IMR-90 (cell line): ENCODE data around the gene DDOST. TPM values are rescaled to one million over a fixed set of nuclear protein-coding genes. Genes with fewer than 3 reads are reported as not detected.

Experiments used
- ATAC-seq: fragments of 200-7000 bp; cut with Tn5 transposase; 2 replicates; pipeline ENCODE4 v1.9.1; 2020; ENCODE audit warnings: low read depth, mild to moderate bottlenecking, moderate library complexity
- BruUV-seq: library from RNA; stranded (reverse); fragments of 400-500 nt; replicated peaks from 2 replicates; lab custom pipeline; 2021; lab: Mats Ljungman, UMichigan
- CTCF ChIA-PET: fragments of 300-600 bp; formaldehyde crosslinking; extraction: SDS; loops from one replicate; lab custom pipeline; 2021; ENCODE audit warnings: antibody characterized with exemption; lab: Yijun Ruan, JAX
- POLR2A ChIA-PET: fragments of 300-600 bp; sonication (Branson Sonifier 250); formaldehyde crosslinking; loops from one replicate; lab custom pipeline; 2022; ENCODE audit warnings: antibody characterized with exemption; ENCODE audit not compliant: unreplicated experiment; lab: Charles Lee
- DNase-seq: peaks from one replicate; pipeline ENCODE4 v3.0.0; 2013
- H2AFZ ChIP-seq: replicated peaks from 2 replicates; pipeline ENCODE3; 2013; ENCODE audit warnings: low read length, mild to moderate bottlenecking; ENCODE audit not compliant: poor library complexity
- H2AK5ac ChIP-seq: 2 replicates; pipeline ENCODE4 v1.6.1; 2013; ENCODE audit warnings: low read depth, low read length, inconsistent platforms
- H2AK9ac ChIP-seq: replicated peaks from 2 replicates; pipeline ENCODE3; 2013; ENCODE audit warnings: mild to moderate bottlenecking, low read depth, low read length, moderate library complexity; ENCODE audit not compliant: poor library complexity
- H2BK120ac ChIP-seq: 2 replicates; pipeline ENCODE4 v1.6.1; 2013; ENCODE audit warnings: low read depth, low read length, inconsistent platforms
- H2BK15ac ChIP-seq: 3 replicates; pipeline ENCODE4 v1.6.1; 2013; ENCODE audit warnings: low read depth, low read length, inconsistent platforms
- H2BK20ac ChIP-seq: 2 replicates; pipeline ENCODE4 v1.6.1; 2013; ENCODE audit warnings: low read depth, mild to moderate bottlenecking, inconsistent platforms, low read length, moderate library complexity
- H2BK5ac ChIP-seq: 2 replicates; pipeline ENCODE4 v1.6.1; 2013; ENCODE audit warnings: mild to moderate bottlenecking, low read depth, low read length, inconsistent platforms; ENCODE audit not compliant: poor library complexity, severe bottlenecking
- H3K14ac ChIP-seq: replicated peaks from 2 replicates; pipeline ENCODE4 v1.6.1; 2013; ENCODE audit warnings: low read depth, low read length, inconsistent platforms
- H3K18ac ChIP-seq: 2 replicates; pipeline ENCODE4 v1.6.1; 2013; ENCODE audit warnings: low read depth, low read length, control low read depth
- H3K23ac ChIP-seq: 2 replicates; pipeline ENCODE4 v1.6.1; 2013; ENCODE audit warnings: low read depth, low read length, inconsistent platforms
- H3K27ac ChIP-seq: 2 replicates; pipeline ENCODE4 v1.5.1; 2013; ENCODE audit warnings: mild to moderate bottlenecking, control low read depth, low read length; ENCODE audit not compliant: insufficient read depth
- H3K27me3 ChIP-seq: 2 replicates; pipeline ENCODE4 v1.6.1; 2013; ENCODE audit warnings: low read length; ENCODE audit not compliant: control insufficient read depth, insufficient read depth
- H3K36me3 ChIP-seq: 2 replicates; pipeline ENCODE4 v1.6.1; 2013; ENCODE audit warnings: low read length, mixed read lengths; ENCODE audit not compliant: control insufficient read depth, insufficient read depth
- H3K4ac ChIP-seq: 2 replicates; pipeline ENCODE4 v1.6.1; 2013; ENCODE audit warnings: low read depth, low read length, inconsistent platforms
- H3K4me1 ChIP-seq: 2 replicates; pipeline ENCODE4 v1.6.1; 2013; ENCODE audit warnings: low read length, mixed read lengths; ENCODE audit not compliant: control insufficient read depth, insufficient read depth
- H3K4me2 ChIP-seq: 2 replicates; pipeline ENCODE4 v1.6.1; 2013; ENCODE audit warnings: low read depth, mild to moderate bottlenecking, control low read depth, low read length, moderate library complexity
- H3K4me3 ChIP-seq: 2 replicates; pipeline ENCODE4 v1.5.1; 2013; ENCODE audit warnings: low read depth, mild to moderate bottlenecking, control low read depth, low read length, moderate library complexity; ENCODE audit not compliant: insufficient read depth
- H3K56ac ChIP-seq: 2 replicates; pipeline ENCODE4 v1.6.1; 2013; ENCODE audit warnings: low read length, inconsistent platforms; ENCODE audit not compliant: insufficient read depth; ENCODE audit errors: extremely low read depth
- H3K79me1 ChIP-seq, 2 experiments: 2 replicates each; pipeline ENCODE4 v1.6.1; 2013; ENCODE audit warnings: low read length in 2 of 2, inconsistent platforms in 1 of 2, low read depth in 1 of 2
- H3K9ac ChIP-seq: 2 replicates; pipeline ENCODE4 v1.6.1; 2013; ENCODE audit warnings: low read depth, low read length, control low read depth
- H3K9me1 ChIP-seq: 2 replicates; pipeline ENCODE4 v1.6.1; 2013; ENCODE audit warnings: low read length, inconsistent platforms; ENCODE audit not compliant: insufficient read depth
- H3K9me3 ChIP-seq: 2 replicates; pipeline ENCODE4 v1.6.1; 2013; ENCODE audit warnings: low read length; ENCODE audit not compliant: control insufficient read depth, insufficient read depth
- H4K20me1 ChIP-seq: 2 replicates; pipeline ENCODE4 v1.6.1; 2013; ENCODE audit warnings: low read length, inconsistent platforms; ENCODE audit not compliant: insufficient read depth
- H4K5ac ChIP-seq: 2 replicates; pipeline ENCODE4 v1.6.1; 2013; ENCODE audit warnings: mild to moderate bottlenecking, low read depth, low read length, control low read depth
- H4K8ac ChIP-seq, 2 experiments: 2 replicates each; pipeline ENCODE4 v1.6.1; 2013; ENCODE audit warnings: low read depth in 2 of 2, low read length in 2 of 2, control low read depth in 1 of 2, inconsistent platforms in 1 of 2
- H4K91ac ChIP-seq: 2 replicates; pipeline ENCODE4 v1.6.1; 2013; ENCODE audit warnings: low read depth, low read length, inconsistent platforms; ENCODE audit not compliant: insufficient read depth
- BHLHE40 ChIP-seq: fragments of 150-350 bp; IDR thresholded peaks from 2 replicates; pipeline ENCODE4 v1.6.1; 2016; ENCODE audit warnings: mild to moderate bottlenecking, low read depth, low read length
- CEBPB ChIP-seq: IDR thresholded peaks from 2 replicates; pipeline ENCODE4 v1.6.1; 2012; ENCODE audit warnings: low read depth, low read length, improper control_type of control experiment
- CHD1 ChIP-seq: IDR thresholded peaks from 2 replicates; pipeline ENCODE4 v1.6.1; 2012; ENCODE audit warnings: low read depth, low read length, improper control_type of control experiment
- FOS ChIP-seq: fragments of 150-350 bp; IDR thresholded peaks from 2 replicates; pipeline ENCODE4 v1.6.1; 2016; ENCODE audit warnings: low read depth, low read length
- MAFK ChIP-seq: IDR thresholded peaks from 2 replicates; pipeline ENCODE4 v1.6.1; 2012; ENCODE audit warnings: low read depth, low read length, improper control_type of control experiment
- MAZ ChIP-seq: IDR thresholded peaks from 2 replicates; pipeline ENCODE4 v1.6.1; 2012; ENCODE audit warnings: low read depth, mild to moderate bottlenecking, low read length, improper control_type of control experiment, moderate library complexity, borderline replicate concordance
- MXI1 ChIP-seq: IDR thresholded peaks from 2 replicates; pipeline ENCODE4 v1.6.1; 2012; ENCODE audit warnings: low read depth, mild to moderate bottlenecking, low read length, moderate library complexity, borderline replicate concordance
- NFE2L2 ChIP-seq: fragments of 150-350 bp; IDR thresholded peaks from 2 replicates; pipeline ENCODE4 v1.6.1; 2016; ENCODE audit warnings: low read depth, mild to moderate bottlenecking, low read length
- POLR2A ChIP-seq: IDR thresholded peaks from 2 replicates; pipeline ENCODE4 v1.6.1; 2012; ENCODE audit warnings: mild to moderate bottlenecking, low read depth, low read length
- RAD21 ChIP-seq: IDR thresholded peaks from 2 replicates; pipeline ENCODE4 v1.6.1; 2012; ENCODE audit warnings: low read length, improper control_type of control experiment
- RCOR1 ChIP-seq: IDR thresholded peaks from 2 replicates; pipeline ENCODE4 v1.6.1; 2012; ENCODE audit warnings: mild to moderate bottlenecking, low read length, improper control_type of control experiment; ENCODE audit not compliant: insufficient replicate concordance
- RFX5 ChIP-seq: IDR thresholded peaks from 2 replicates; pipeline ENCODE4 v1.8.0; 2012; ENCODE audit warnings: low read depth, mild to moderate bottlenecking, low read length, moderate library complexity
- SMC3 ChIP-seq: fragments of 150-350 bp; IDR thresholded peaks from 2 replicates; pipeline ENCODE4 v1.6.1; 2016; ENCODE audit warnings: low read depth, mild to moderate bottlenecking, antibody characterized with exemption, low read length, moderate library complexity
- WGBS, 2 experiments: methylation state at CpG; one replicate each; pipeline versions ENCODE4 v1.1.5 to v1.1.7; 2013; ENCODE audit warnings: missing lambda C conversion rate in 2 of 2; ENCODE audit not compliant: insufficient read length in 1 of 2; ENCODE audit errors: extremely low coverage in 2 of 2; 5-methylcytosine and 5-hydroxymethylcytosine counted together
- dilution Hi-C: fragments of 300-500 bp; cut with HindIII; formaldehyde crosslinking; loops from one replicate; pipeline ENCODE4 v1.14.3; 2018; ENCODE audit warnings: low sequenced_read_pairs; ENCODE audit not compliant: unreplicated experiment
- in situ Hi-C: fragments of 300-500 bp; cut with MboI; formaldehyde crosslinking; loops from 3 replicates; pipeline ENCODE4 v1.14.3; 2019; ENCODE audit warnings: low sequenced_read_pairs, inconsistent platforms, mixed read lengths
- intact Hi-C: fragments of 100-400 bp; cut with micrococcal nuclease; formaldehyde crosslinking; loops from 2 replicates; pipeline ENCODE4 v1.10.0; 2022
- polyA plus RNA-seq, 3 experiments: library from polyadenylated mRNA; depleted of rRNA; stranded (reverse); fragments of >200 nt; gene quantifications; 2 replicates each; pipeline ENCODE4 v1.2.3, GENCODE V29; 2012; ENCODE audit warnings: low replicate concordance in 1 of 3
- total RNA-seq: library from RNA; depleted of rRNA; stranded (reverse); fragments of >200 nt; gene quantifications from 2 replicates; pipeline ENCODE4 v1.2.3, GENCODE V29; 2012
- TF ChIP-seq, protein P1 (sequence below): fragments of 150-350 bp; IDR thresholded peaks from 2 replicates; pipeline ENCODE4 v1.6.1; 2017; ENCODE audit warnings: mild to moderate bottlenecking, antibody characterized with exemption, low read length, low read depth
- TF ChIP-seq, protein P2 (sequence below): conservative IDR thresholded peaks from 2 replicates; pipeline ENCODE4 v1.5.1; 2012; ENCODE audit warnings: mild to moderate bottlenecking, low read depth, low read length, improper control_type of control experiment

Gene DDOST
- total and polyA plus RNA-seq, 2 of the 4 experiments (the other 2 are of a cell fraction) = 179 to 477 TPM

DNA sequence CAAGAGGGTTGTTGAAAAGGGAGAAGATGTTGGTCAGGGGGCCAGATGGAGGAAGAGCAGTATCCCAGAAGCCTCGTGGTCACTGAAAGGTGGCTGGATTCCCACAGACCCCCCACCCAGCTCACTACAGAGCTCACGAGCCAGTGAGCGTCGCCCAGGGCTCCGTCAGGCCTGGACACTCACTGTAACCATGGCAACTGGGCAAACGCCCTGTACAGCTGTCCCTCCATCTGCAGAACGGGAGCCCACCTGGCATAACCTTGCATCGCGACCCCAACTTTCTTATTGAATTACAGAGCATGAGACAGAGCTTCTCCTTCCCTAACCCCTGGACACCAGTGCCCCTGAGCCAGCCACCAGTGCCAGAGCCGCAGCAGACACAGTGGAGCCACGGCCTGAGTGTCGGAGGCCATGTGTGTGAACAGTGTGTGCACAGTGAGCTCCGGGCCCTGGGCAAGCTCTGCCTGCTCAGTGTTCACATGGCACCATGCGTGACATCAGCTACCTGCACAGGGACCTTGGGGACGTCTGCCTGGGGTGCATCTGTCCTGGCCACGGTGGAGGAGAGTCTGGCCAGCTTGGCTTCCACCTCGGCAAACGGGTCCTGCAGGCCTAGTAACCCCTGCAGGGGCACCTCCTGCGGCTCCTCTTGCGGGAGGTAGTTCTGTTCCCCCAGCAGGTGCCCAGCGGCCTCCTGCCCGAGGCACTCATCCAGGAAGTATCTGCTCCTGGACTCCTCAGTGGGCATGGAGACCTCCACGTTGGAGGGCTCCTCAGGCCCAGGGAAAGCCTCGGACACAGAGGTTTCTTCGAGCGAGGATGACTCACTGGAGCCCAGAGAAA lies 25.9 kb upstream of the DDOST start:
- ATAC-seq (no peak), DNase-seq (no peak)
- peaks cover 0 to 3% of the 10 kb centered on the region in 2 experiments; a peak in 1 of 4 replicates for H3K79me1 ChIP-seq
- H3K56ac ChIP-seq = no peak overlapping the region
- H3K4me1 ChIP-seq = no peaks in the 10 kb centered on the region
- no peak overlapping the region for H4K5ac ChIP-seq
- H2AFZ ChIP-seq = no peak overlapping the region
- no TSS peak for BruUV-seq
- no peak overlapping the region for H2BK120ac ChIP-seq
- dilution Hi-C loops (no loop called here), in situ Hi-C loops (loop anchor here (25.0 kb wide), 1 partner anchor 675 kb away; no protein-coding TSS in a partner anchor), intact Hi-C loops (no loop called here)
- H3K4ac ChIP-seq = no peak overlapping the region
- H4K91ac ChIP-seq = no peak overlapping the region
- H4K20me1 ChIP-seq = no peaks in the 10 kb centered on the region
- POLR2A ChIA-PET = no interaction called here
- H3K9ac ChIP-seq = no peak overlapping the region
- H3K36me3 ChIP-seq = peaks cover 6% of the 10 kb centered on the region
- no peak overlapping the region for H2AK9ac ChIP-seq
- H4K8ac ChIP-seq = no peak overlapping the region
- CTCF ChIA-PET = interaction anchor here (1.0 kb wide), 1 partner anchor 10 kb away, joined by 3 read pairs; no protein-coding TSS in a partner anchor
- no peaks in the 10 kb centered on the region for H3K27me3 ChIP-seq
- no peak overlapping the region for H2BK5ac ChIP-seq
- no peak overlapping the region for H3K14ac ChIP-seq
- H3K9me1 ChIP-seq = no peaks in the 10 kb centered on the region
- no peak overlapping the region for H3K4me2 ChIP-seq
- H3K27ac ChIP-seq = no peak overlapping the region
- no peak overlapping the region for H3K4me3 ChIP-seq
- no peak overlapping the region for H2BK15ac ChIP-seq
- H2BK20ac ChIP-seq = no peak overlapping the region
- H3K18ac ChIP-seq = no peak overlapping the region
- no peaks in the 10 kb centered on the region for H3K9me3 ChIP-seq
- no peak overlapping the region for H3K23ac ChIP-seq
- 87% methylated on average over 10 of the region's 26 CpGs; no CpG with 5 or more reads in 1 of the 2 experiments for WGBS, 2 experiments
- H2AK5ac ChIP-seq = no peak overlapping the region
- TF ChIP-seq MXI1 (no peak), NFE2L2 (no peak), MAFK (no peak), RCOR1 (no peak), RAD21 (no peak), MAZ (no peak), RFX5 (no peak), CEBPB (no peak), BHLHE40 (no peak), FOS (no peak), POLR2A (no peak), SMC3 (no peak), CHD1 (no peak)
- TF ChIP-seq, protein P1, sequence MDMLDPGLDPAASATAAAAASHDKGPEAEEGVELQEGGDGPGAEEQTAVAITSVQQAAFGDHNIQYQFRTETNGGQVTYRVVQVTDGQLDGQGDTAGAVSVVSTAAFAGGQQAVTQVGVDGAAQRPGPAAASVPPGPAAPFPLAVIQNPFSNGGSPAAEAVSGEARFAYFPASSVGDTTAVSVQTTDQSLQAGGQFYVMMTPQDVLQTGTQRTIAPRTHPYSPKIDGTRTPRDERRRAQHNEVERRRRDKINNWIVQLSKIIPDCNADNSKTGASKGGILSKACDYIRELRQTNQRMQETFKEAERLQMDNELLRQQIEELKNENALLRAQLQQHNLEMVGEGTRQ = no peak
- TF ChIP-seq, protein P2, sequence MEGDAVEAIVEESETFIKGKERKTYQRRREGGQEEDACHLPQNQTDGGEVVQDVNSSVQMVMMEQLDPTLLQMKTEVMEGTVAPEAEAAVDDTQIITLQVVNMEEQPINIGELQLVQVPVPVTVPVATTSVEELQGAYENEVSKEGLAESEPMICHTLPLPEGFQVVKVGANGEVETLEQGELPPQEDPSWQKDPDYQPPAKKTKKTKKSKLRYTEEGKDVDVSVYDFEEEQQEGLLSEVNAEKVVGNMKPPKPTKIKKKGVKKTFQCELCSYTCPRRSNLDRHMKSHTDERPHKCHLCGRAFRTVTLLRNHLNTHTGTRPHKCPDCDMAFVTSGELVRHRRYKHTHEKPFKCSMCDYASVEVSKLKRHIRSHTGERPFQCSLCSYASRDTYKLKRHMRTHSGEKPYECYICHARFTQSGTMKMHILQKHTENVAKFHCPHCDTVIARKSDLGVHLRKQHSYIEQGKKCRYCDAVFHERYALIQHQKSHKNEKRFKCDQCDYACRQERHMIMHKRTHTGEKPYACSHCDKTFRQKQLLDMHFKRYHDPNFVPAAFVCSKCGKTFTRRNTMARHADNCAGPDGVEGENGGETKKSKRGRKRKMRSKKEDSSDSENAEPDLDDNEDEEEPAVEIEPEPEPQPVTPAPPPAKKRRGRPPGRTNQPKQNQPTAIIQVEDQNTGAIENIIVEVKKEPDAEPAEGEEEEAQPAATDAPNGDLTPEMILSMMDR = no peak
